CD4-positive, alpha-beta memory T cell (primary cell): ENCODE data around the gene EMILIN1. TPM values are rescaled to one million over a fixed set of nuclear protein-coding genes. Genes with fewer than 3 reads are reported as not detected.

ENCODE experiments used
- CTCF ChIA-PET: fragments of 350-600 bp; sonication (Branson Sonifier 250); formaldehyde crosslinking; loops from one replicate; lab custom pipeline; 2021; ENCODE audit warnings: inconsistent platforms; ENCODE audit not compliant: partially characterized antibody; lab: Charles Lee
- POLR2A ChIA-PET: fragments of 350-600 bp; sonication (Branson Sonifier 250); formaldehyde crosslinking; loops from one replicate; lab custom pipeline; 2021; ENCODE audit not compliant: partially characterized antibody; lab: Charles Lee
- DNase-seq, 5 donors: peaks; one replicate each; pipeline versions ENCODE4 v3.0.0 to v3.0.0-alpha.2; 2020 to 2022; ENCODE audit warnings: mixed read lengths in 1 of 5
- H3K27ac ChIP-seq: one replicate; pipeline ENCODE4 v1.7.0; 2013; ENCODE audit warnings: low read depth, low read length
- H3K27me3 ChIP-seq: 2 replicates; pipeline ENCODE4 v1.7.0; 2013; ENCODE audit warnings: mild to moderate bottlenecking, low read length, moderate library complexity; ENCODE audit not compliant: insufficient read depth
- H3K36me3 ChIP-seq: 2 replicates; pipeline ENCODE4 v1.7.0; 2013; ENCODE audit warnings: mild to moderate bottlenecking, low read length, moderate library complexity; ENCODE audit not compliant: insufficient read depth
- H3K4me1 ChIP-seq: 2 replicates; pipeline ENCODE4 v1.7.0; 2013; ENCODE audit warnings: mild to moderate bottlenecking, low read length, moderate library complexity; ENCODE audit not compliant: insufficient read depth
- H3K4me3 ChIP-seq, 2 donors: one replicate each; pipeline ENCODE4 v1.7.0; 2013; ENCODE audit warnings: low read length in 2 of 2, mild to moderate bottlenecking in 1 of 2
- H3K9me3 ChIP-seq, 2 donors: one replicate each; pipeline ENCODE4 v1.7.0; 2013; ENCODE audit warnings: low read length in 2 of 2, control low read depth in 1 of 2; ENCODE audit not compliant: control insufficient read depth in 1 of 2
- H3K27ac Mint-ChIP-seq, 7 donors: one replicate each; pipeline ENCODE4 v1.8.0; 2020 to 2021; ENCODE audit warnings: mixed read lengths in 7 of 7, mild to moderate bottlenecking in 6 of 7, inconsistent platforms in 3 of 7, moderate library complexity in 3 of 7
- H3K27me3 Mint-ChIP-seq, 2 donors: one replicate each; pipeline ENCODE4 v1.8.0; 2020 to 2021; ENCODE audit warnings: mixed read lengths in 2 of 2
- H3K36me3 Mint-ChIP-seq, 2 donors: one replicate each; pipeline ENCODE4 v1.8.0; 2020 to 2021; ENCODE audit warnings: mixed read lengths in 2 of 2, inconsistent platforms in 1 of 2, mild to moderate bottlenecking in 1 of 2
- H3K4me1 Mint-ChIP-seq, 4 donors: one replicate each; pipeline ENCODE4 v1.8.0; 2020 to 2021; ENCODE audit warnings: mixed read lengths in 4 of 4, mild to moderate bottlenecking in 1 of 4
- H3K4me3 Mint-ChIP-seq, 8 donors: one replicate each; pipeline ENCODE4 v1.8.0; 2020 to 2021; ENCODE audit warnings: mixed read lengths in 8 of 8, mild to moderate bottlenecking in 7 of 8, moderate library complexity in 6 of 8, inconsistent platforms in 3 of 8
- H3K9me3 Mint-ChIP-seq, 8 donors: one replicate each; pipeline ENCODE4 v1.8.0; 2020 to 2021; ENCODE audit warnings: mixed read lengths in 8 of 8, mild to moderate bottlenecking in 5 of 8, inconsistent platforms in 3 of 8, moderate library complexity in 1 of 8
- intact Hi-C: fragments of 100-400 bp; cut with micrococcal nuclease; formaldehyde crosslinking; loops from one replicate; pipeline ENCODE4 v1.15.1; 2023
- polyA plus RNA-seq, 2 donors: library from polyadenylated mRNA; unstranded; fragments of 300-500 nt; fragmentation: Illumina TruSeq; gene quantifications; one replicate each; pipeline ENCODE4 v1.2.3, GENCODE V29; 2021
- total RNA-seq, 2 experiments: library from RNA; stranded (reverse); gene quantifications; one replicate each; pipeline ENCODE4 v1.2.3, GENCODE V29; 2021

EMILIN1 gene
- total and polyA plus RNA-seq, 4 experiments from 2014 or later = 0.33 to 0.81 (median 0.51) TPM

- H3K27ac Mint-ChIP-seq = peak overlapping the region in 1 of 7 donors; percentile 8
- H3K27me3 Mint-ChIP-seq = no peaks in the 10 kb centered on the region
- CTCF ChIA-PET = interaction anchor here (1.0 to 1.5 kb wide), 2 partner anchors 10 to 11 kb away, joined by 3 to 4 read pairs; partner anchors contain the start of gene AGBL5
- no peaks in the 10 kb centered on the region for H3K9me3 Mint-ChIP-seq
- intact Hi-C loops = no loop called here
- no peaks in the 10 kb centered on the region for H3K27me3 ChIP-seq
- no peak for DNase-seq
- no peaks in the 10 kb centered on the region for H3K9me3 ChIP-seq
- H3K27ac ChIP-seq = no peak overlapping the region
- peaks cover 3 to 8% (median 5%) of the 10 kb centered on the region in 4 donors for H3K4me1 Mint-ChIP-seq
- no peak overlapping the region for H3K4me3 ChIP-seq
- H3K36me3 Mint-ChIP-seq = peaks cover 18 to 68% of the 10 kb centered on the region in 2 donors
- POLR2A ChIA-PET = interaction anchor here (1.0 to 4.5 kb wide), 2 partner anchors 11 to 32 kb away, joined by 3 to 37 read pairs; partner anchors contain the start of gene AGBL5
- H3K4me1 ChIP-seq = peaks cover 8% of the 10 kb centered on the region
- H3K36me3 ChIP-seq = peaks cover 64% of the 10 kb centered on the region
- H3K4me3 Mint-ChIP-seq = no peak overlapping the region
Measured at GRCh38 chr2:27039426-27039825, 39.0 kb upstream of the EMILIN1 start.

DNA sequence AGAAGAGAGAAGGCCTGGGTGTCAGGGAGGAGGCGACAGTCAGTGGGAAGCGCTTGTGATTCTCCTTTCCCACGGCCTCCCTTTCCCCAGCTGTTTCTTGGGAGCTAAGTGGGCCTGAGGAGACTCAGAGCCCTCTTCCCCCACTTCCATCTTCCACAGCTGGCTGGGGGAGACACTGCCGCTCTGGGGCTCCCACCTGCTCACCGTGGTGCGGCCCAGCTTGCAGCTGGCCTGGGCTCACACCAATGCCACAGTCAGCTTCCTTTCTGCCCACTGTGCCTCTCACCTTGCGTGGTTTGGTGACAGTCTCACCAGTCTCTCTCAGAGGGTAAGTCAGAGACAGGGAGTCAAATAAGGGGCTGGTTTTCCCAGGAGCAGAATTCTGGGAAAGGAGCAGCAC lies 38.5 kb upstream of the EMILIN1 start:
- ChIA-PET CTCF (interaction anchor here (1.0 to 1.5 kb wide), 2 partner anchors 10 to 11 kb away, joined by 3 to 4 read pairs; partner anchors contain the start of gene AGBL5), POLR2A (interaction anchor here (1.0 to 4.5 kb wide), 2 partner anchors 11 to 31 kb away, joined by 3 to 37 read pairs; partner anchors contain the start of gene AGBL5)
- Mint-ChIP-seq H3K9me3 (no peaks in the 10 kb centered on the region), H3K4me1 (peaks cover 3 to 4% (median 3%) of the 10 kb centered on the region in 4 donors), H3K4me3 (no peak overlapping the region), H3K27me3 (no peaks in the 10 kb centered on the region), H3K27ac (peak overlapping the region in 1 of 7 donors; percentile 8), H3K36me3 (peaks cover 18 to 68% of the 10 kb centered on the region in 2 donors)
- peaks cover 64% of the 10 kb centered on the region for H3K36me3 ChIP-seq
- H3K4me3 ChIP-seq = no peak overlapping the region
- peaks cover 3% of the 10 kb centered on the region for H3K4me1 ChIP-seq
- DNase-seq = no peak
- H3K27ac ChIP-seq = no peak overlapping the region
- no peaks in the 10 kb centered on the region for H3K27me3 ChIP-seq
- intact Hi-C loops = no loop called here
- no peaks in the 10 kb centered on the region for H3K9me3 ChIP-seq

DNA sequence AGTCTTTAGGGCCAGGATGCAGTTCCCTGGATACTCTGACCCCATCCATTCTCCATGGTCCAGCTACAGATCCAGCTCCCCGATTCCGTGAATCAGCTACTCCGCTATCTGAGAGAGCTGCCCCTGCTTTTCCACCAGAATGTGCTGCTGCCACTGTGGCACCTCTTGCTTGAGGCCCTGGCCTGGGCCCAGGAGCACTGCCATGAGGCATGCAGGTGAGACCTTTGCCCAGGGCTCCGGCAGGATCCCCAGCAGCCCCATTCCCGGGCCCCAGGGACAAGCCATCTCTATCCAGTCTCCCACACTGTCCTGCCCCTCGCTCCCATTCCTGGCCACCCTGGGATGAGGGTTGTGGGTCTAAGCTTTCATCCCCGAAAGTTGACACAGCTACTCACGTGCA lies 38.1 kb upstream of the EMILIN1 start:
- Histone ChIP-seq H3K36me3 (peaks cover 60% of the 10 kb centered on the region), H3K9me3 (no peaks in the 10 kb centered on the region), H3K4me3 (no peak overlapping the region), H3K27ac (no peak overlapping the region), H3K27me3 (no peaks in the 10 kb centered on the region), H3K4me1 (no peaks in the 10 kb centered on the region)
- Mint-ChIP-seq H3K27ac (peak overlapping the region in 2 of 7 donors; percentile 18 to 48), H3K27me3 (no peaks in the 10 kb centered on the region), H3K4me3 (no peak overlapping the region), H3K9me3 (no peaks in the 10 kb centered on the region), H3K36me3 (peaks cover 18 to 66% of the 10 kb centered on the region in 2 donors), H3K4me1 (peaks cover 0 to 1% (median under 1%) of the 10 kb centered on the region in 4 donors)
- intact Hi-C loops = no loop called here
- CTCF ChIA-PET = interaction anchor here (1.3 to 1.5 kb wide), 2 partner anchors 10 to 23 kb away, joined by 3 to 4 read pairs; partner anchors contain the start of gene AGBL5
- no peak for DNase-seq
- POLR2A ChIA-PET = interaction anchor here (4.5 kb wide), 1 partner anchor 10 kb away, joined by 37 read pairs; the partner anchor contains the start of gene AGBL5

DNA sequence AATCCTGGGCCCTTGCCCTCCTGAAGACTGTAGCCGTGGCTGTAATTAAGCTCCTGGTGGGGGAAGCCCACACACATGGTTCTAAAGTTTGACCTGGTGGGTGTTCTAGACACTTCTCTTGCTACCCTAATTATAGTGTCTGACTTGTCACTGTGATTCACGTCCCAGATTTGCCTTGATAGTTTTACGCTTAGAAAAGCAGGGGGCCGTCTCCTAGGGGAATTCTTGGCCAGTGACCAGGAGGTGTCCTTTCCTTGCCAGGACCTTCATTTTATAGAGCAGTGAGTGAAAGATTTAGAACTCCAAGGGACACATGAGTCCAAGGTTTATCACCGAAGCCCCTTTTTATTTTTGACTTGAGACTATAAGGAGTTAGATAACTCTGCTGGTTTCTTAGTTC lies 36.7 kb upstream of the EMILIN1 start:
- H3K4me3 Mint-ChIP-seq = no peak overlapping the region
- H3K27me3 ChIP-seq = no peaks in the 10 kb centered on the region
- POLR2A ChIA-PET = interaction anchor here (4.5 kb wide), 1 partner anchor 9 kb away, joined by 37 read pairs; the partner anchor contains the start of gene AGBL5
- peaks cover 45% of the 10 kb centered on the region for H3K36me3 ChIP-seq
- no peak overlapping the region for H3K4me3 ChIP-seq
- H3K27ac ChIP-seq = no peak overlapping the region
- peaks cover 0 to 1% (median 0%) of the 10 kb centered on the region in 4 donors for H3K4me1 Mint-ChIP-seq
- H3K4me1 ChIP-seq = no peaks in the 10 kb centered on the region
- intact Hi-C loops = no loop called here
- no peak for DNase-seq
- H3K36me3 Mint-ChIP-seq = peaks cover 12 to 53% of the 10 kb centered on the region in 2 donors
- no peaks in the 10 kb centered on the region for H3K27me3 Mint-ChIP-seq
- no peaks in the 10 kb centered on the region for H3K9me3 Mint-ChIP-seq
- no peak overlapping the region for H3K27ac Mint-ChIP-seq
- no peaks in the 10 kb centered on the region for H3K9me3 ChIP-seq
- CTCF ChIA-PET = interaction anchor here (1.3 kb wide), 1 partner anchor 25 kb away, joined by 3 read pairs; no protein-coding TSS in a partner anchor

DNA sequence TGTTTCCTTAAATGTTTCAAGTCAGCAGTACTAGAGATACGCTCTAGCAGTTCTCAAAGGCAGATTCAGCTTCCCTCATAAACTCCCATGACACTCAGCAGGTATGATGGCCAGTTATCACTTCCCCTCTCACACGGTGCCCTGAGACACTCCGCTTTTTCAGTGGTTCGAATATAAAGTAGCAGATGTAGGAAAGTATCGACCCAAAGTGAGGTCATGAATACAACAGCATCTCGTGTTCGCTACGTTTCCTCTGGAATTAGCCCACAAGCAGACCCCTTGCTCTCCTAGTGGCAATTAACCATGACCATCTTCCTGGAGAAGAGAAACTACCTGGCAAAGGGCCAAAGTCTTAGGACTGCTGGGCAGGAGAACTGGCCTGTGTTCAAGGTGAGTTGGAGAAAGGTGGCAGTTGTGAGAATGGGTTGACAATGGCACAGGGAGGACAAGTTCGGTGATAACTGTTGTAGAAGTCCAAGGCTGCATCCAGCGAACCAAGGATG lies 36.2 kb upstream of the EMILIN1 start:
- intact Hi-C loops = no loop called here
- Histone ChIP-seq H3K27ac (no peak overlapping the region), H3K36me3 (peaks cover 40% of the 10 kb centered on the region), H3K4me3 (no peak overlapping the region), H3K9me3 (no peaks in the 10 kb centered on the region), H3K4me1 (no peaks in the 10 kb centered on the region), H3K27me3 (no peaks in the 10 kb centered on the region)
- DNase-seq = no peak
- Mint-ChIP-seq H3K9me3 (no peaks in the 10 kb centered on the region), H3K4me1 (peaks cover 0 to 1% (median 0%) of the 10 kb centered on the region in 4 donors), H3K27me3 (no peaks in the 10 kb centered on the region), H3K36me3 (peaks cover 12 to 48% of the 10 kb centered on the region in 2 donors), H3K27ac (peak overlapping the region in 2 of 7 donors; percentile 16 to 35), H3K4me3 (no peak overlapping the region)
- ChIA-PET CTCF (no interaction called here), POLR2A (interaction anchor here (1.4 kb wide), 1 partner anchor 9 kb away, joined by 7 read pairs; the partner anchor contains the start of gene AGBL5)

DNA sequence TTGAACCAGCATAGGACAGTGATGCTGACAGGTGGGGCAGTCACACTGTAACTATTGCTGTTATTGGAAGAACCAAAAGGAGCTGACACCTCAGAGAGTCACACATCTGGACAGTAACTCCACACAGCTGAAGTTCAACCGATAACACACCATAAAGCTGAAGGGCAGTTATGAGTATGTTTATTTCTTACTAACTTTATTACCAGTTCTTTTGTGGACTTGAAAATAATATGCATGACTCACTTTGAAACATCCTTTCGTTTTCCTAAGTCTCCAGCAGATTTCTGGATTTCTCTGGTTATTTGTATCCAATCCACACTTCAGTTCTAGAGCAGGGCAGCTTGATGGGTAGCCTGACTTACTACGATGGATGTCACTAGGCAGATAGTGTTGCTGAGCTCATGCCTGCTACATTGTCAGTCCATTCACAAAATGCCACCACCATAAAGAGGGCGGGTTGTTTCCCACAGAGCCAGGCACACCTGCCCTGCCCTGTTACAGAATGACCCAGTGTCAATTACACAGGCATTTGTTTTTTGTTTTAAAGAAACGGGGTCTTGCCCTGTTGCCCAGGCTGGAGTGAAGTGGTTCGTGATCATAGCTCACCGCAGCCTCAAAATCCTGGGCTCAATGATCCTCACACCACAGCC lies 35.3 kb upstream of the EMILIN1 start:
- ChIA-PET CTCF (no interaction called here), POLR2A (interaction anchor here (1.4 kb wide), 1 partner anchor 8 kb away, joined by 7 read pairs; the partner anchor contains the start of gene AGBL5)
- Mint-ChIP-seq H3K9me3 (no peaks in the 10 kb centered on the region), H3K27me3 (no peaks in the 10 kb centered on the region), H3K4me3 (no peak overlapping the region), H3K27ac (peak overlapping the region in 5 of 7 donors; percentile 6 to 72 (median 35)), H3K36me3 (peaks cover 12 to 39% of the 10 kb centered on the region in 2 donors), H3K4me1 (peaks cover 0 to 3% (median 0%) of the 10 kb centered on the region in 4 donors)
- no peaks in the 10 kb centered on the region for H3K9me3 ChIP-seq
- no peak overlapping the region for H3K27ac ChIP-seq
- peaks cover 31% of the 10 kb centered on the region for H3K36me3 ChIP-seq
- no peak for DNase-seq
- H3K4me1 ChIP-seq = no peaks in the 10 kb centered on the region
- intact Hi-C loops = no loop called here
- H3K27me3 ChIP-seq = no peaks in the 10 kb centered on the region
- H3K4me3 ChIP-seq = no peak overlapping the region
